ENCODE measurements around the gene TSPAN18. TPM values are rescaled to one million over a fixed set of nuclear protein-coding genes. Genes with fewer than 3 reads are reported as not detected.

TSPAN18 gene
- total and polyA plus RNA-seq, 10 of the 15 experiments (the other 5 are each of a cell fraction or from before 2014, with no cell fraction given) = 0.02 to 0.77 (median 0.13) TPM; not detected in 1

DNA sequence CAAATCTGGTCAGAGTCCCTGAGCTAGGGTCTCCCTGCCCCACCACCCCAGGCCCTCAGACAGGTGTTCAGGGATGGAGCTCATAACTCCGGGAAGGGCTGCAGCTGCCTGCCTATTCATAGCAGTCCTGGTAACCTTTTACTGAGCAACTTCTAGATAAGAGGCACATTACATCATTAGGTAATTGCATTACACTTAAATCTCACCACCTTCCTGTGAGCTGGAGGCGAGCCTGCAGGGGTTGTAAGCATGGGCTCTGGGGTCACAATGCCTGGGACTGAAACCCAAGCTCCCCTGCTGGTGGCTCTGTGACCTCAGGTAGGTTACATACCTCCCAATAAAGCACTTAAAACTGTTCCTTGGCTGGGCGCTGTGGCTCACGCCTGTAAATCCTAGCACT is 201.4 kb downstream of the TSPAN18 start:
- H3K27ac ChIP-seq (ENCODE audit: control insufficient read depth, insufficient read depth) = no peak overlapping the region
- in situ Hi-C loops (cut with MboI) (loop anchor here (25.0 kb wide), 1 partner anchor 409 kb away; no protein-coding TSS in a partner anchor), intact Hi-C loops (cut with micrococcal nuclease; ENCODE audit: unreplicated experiment) (no loop called here)
- ChIA-PET POLR2A (no interaction called here), CTCF (interaction anchor here (1.1 to 16.8 kb wide), 11 partner anchors 9 to 411 kb away, joined by 3 to 571 read pairs (median 5); no protein-coding TSS in a partner anchor), SMC1A (ENCODE audit: uncharacterized antibody, unreplicated experiment) (interaction anchor here (3.4 kb wide), 1 partner anchor 176 kb away, joined by 31 read pairs; no protein-coding TSS in a partner anchor), RAD21 (ENCODE audit: unreplicated experiment) (interaction anchor here (0.5 to 4.4 kb wide), 5 partner anchors 17 to 1771 kb away, joined by 3 to 21 read pairs (median 4); no protein-coding TSS in a partner anchor)
- BruUV-seq (replicated peaks) = no TSS peak
- no peak overlapping the region for H3K4me3 ChIP-seq
- ATAC-seq = no peak
- H3K27me3 ChIP-seq (replicated peaks in 1 of 2; ENCODE audit: control insufficient read depth in 2 of 2, insufficient read depth in 2 of 2, low read length in 1 of 2) = peaks cover 0 to 1% of the 10 kb centered on the region in 2 experiments; a peak in 2 of 4 replicates
- TF ChIP-seq CBX5 (IDR thresholded peaks at IDR 0.05; ENCODE audit: low read depth) = no peak
- TF ChIP-seq ZNF274 (IDR thresholded peaks at IDR 0.05; ENCODE audit: insufficient read depth, insufficient read length) = no peak
- no peak for TF ChIP-seq ATF2 (IDR thresholded peaks at IDR 0.05; ENCODE audit: low read length)
- no peak for TF ChIP-seq MTA2 (IDR thresholded peaks at IDR 0.05; ENCODE audit: low read depth)
- no peak for TF ChIP-seq NFYB (IDR thresholded peaks at IDR 0.05; ENCODE audit: insufficient read depth, low read depth, low read length)
- TF ChIP-seq RFX5 (IDR thresholded peaks at IDR 0.05; ENCODE audit: low read depth, low read length) = no peak
- no peak for TF ChIP-seq SIX5 (IDR thresholded peaks at IDR 0.05; ENCODE audit: low read depth, low read length, severe bottlenecking)
- TF ChIP-seq, protein P1, sequence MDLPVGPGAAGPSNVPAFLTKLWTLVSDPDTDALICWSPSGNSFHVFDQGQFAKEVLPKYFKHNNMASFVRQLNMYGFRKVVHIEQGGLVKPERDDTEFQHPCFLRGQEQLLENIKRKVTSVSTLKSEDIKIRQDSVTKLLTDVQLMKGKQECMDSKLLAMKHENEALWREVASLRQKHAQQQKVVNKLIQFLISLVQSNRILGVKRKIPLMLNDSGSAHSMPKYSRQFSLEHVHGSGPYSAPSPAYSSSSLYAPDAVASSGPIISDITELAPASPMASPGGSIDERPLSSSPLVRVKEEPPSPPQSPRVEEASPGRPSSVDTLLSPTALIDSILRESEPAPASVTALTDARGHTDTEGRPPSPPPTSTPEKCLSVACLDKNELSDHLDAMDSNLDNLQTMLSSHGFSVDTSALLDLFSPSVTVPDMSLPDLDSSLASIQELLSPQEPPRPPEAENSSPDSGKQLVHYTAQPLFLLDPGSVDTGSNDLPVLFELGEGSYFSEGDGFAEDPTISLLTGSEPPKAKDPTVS (IDR thresholded peaks at IDR 0.05; ENCODE audit: low read depth, low read length) = no peak
- no peak for TF ChIP-seq WRNIP1 (IDR thresholded peaks at IDR 0.05; ENCODE audit: borderline replicate concordance, low read depth, low read length)
- no peak for TF ChIP-seq E4F1 (IDR thresholded peaks at IDR 0.05; ENCODE audit: borderline replicate concordance, partially characterized antibody)
- no peak for TF ChIP-seq CHD4 (IDR thresholded peaks at IDR 0.05)
- no peak for TF ChIP-seq CHD1 (IDR thresholded peaks at IDR 0.05; ENCODE audit: low read depth, low read length)
- no peak for TF ChIP-seq SREBF1 (IDR thresholded peaks at IDR 0.05; ENCODE audit: low read length)
- TF ChIP-seq MYC (IDR thresholded peaks at IDR 0.05; ENCODE audit: insufficient read depth, insufficient read length, insufficient replicate concordance, low read length, severe bottlenecking) = no peak
- no peak for TF ChIP-seq MYB (IDR thresholded peaks at IDR 0.05; ENCODE audit: borderline replicate concordance, low read depth, low read length)
- no peak for TF ChIP-seq LARP7 (IDR thresholded peaks at IDR 0.05)
- TF ChIP-seq ETV6 (conservative IDR thresholded peaks at IDR 0.05 in 1 of 2, IDR thresholded peaks at IDR 0.05 in 1 of 2; ENCODE audit: borderline replicate concordance in 1 of 2, low read depth in 1 of 2) = no peak
- TF ChIP-seq STAT3 (IDR thresholded peaks at IDR 0.05; ENCODE audit: low read depth, low read length) = no peak
- TF ChIP-seq CHD2 (IDR thresholded peaks at IDR 0.05; ENCODE audit: borderline replicate concordance, low read depth, low read length) = no peak
- H3K36me3 ChIP-seq (ENCODE audit: control insufficient read depth in 2 of 2, insufficient read depth in 2 of 2, low read length in 1 of 2) = no peaks in the 10 kb centered on the region
- H2AFZ ChIP-seq (ENCODE audit: control insufficient read depth, low read depth, low read length) = no peak overlapping the region
- no peaks in the 10 kb centered on the region for H3K4me1 ChIP-seq (ENCODE audit: control insufficient read depth, insufficient read depth, low read length)
- FAIRE-seq = no peak
- 34% methylated on average over 4 of the region's 4 CpGs for WGBS (ENCODE audit: insufficient coverage, insufficient replicate concordance, low lambda C conversion rate, missing lambda C conversion rate)
- no peaks in the 10 kb centered on the region for H3K79me2 ChIP-seq (ENCODE audit: control insufficient read depth, insufficient read depth, low read length)
- DNase-seq (ENCODE audit: low read depth, low spot score) = no peak
- no peaks in the 10 kb centered on the region for H3K9me3 ChIP-seq (replicated peaks; ENCODE audit: control insufficient read depth, insufficient read depth, low read length)
- no peak overlapping the region for H3K4me2 ChIP-seq (ENCODE audit: control insufficient read depth, insufficient read depth)
- H4K20me1 ChIP-seq (ENCODE audit: control insufficient read depth, insufficient read depth) = no peaks in the 10 kb centered on the region; the same call in 1 of the 2 replicates
- no peak overlapping the region for H3K9ac ChIP-seq (ENCODE audit: control insufficient read depth, insufficient read depth, low read length)
